H1 (cell line): Measurements from ENCODE around the gene RIPOR3. TPM values are rescaled to one million over a fixed set of nuclear protein-coding genes. Genes with fewer than 3 reads are reported as not detected.

Experiments
- HDAC6 ChIP-seq: IDR thresholded peaks from one replicate; pipeline ENCODE4 v1.7.1; 2012; ENCODE audit warnings: low read depth, mild to moderate bottlenecking, inconsistent platforms, low read length, moderate library complexity
- PHF8 ChIP-seq: fragments of 200-600 bp; sonication (generic); conservative IDR thresholded peaks from 2 replicates; pipeline ENCODE4 v1.7.1; 2012; ENCODE audit warnings: low read depth, mild to moderate bottlenecking, inconsistent platforms, low read length, moderate library complexity
- RBBP5 ChIP-seq: IDR thresholded peaks from 2 replicates; pipeline ENCODE4 v1.7.1; 2012; ENCODE audit warnings: low read depth, mild to moderate bottlenecking, inconsistent platforms, low read length, moderate library complexity, borderline replicate concordance
- SP2 ChIP-seq: IDR thresholded peaks from 2 replicates; pipeline ENCODE4 v1.6.1; 2012; ENCODE audit warnings: mild to moderate bottlenecking, low read length, inconsistent platforms
- polyA plus RNA-seq, 7 experiments: library from polyadenylated mRNA; depleted of rRNA in 3 of 7; stranded (reverse) in 5 of 7; unstranded in 2 of 7; fragments of >200 nt in 5 of 7; fragments of 200-250 nt in 2 of 7; gene quantifications; 1 replicate in 5 of 7; 2 replicates in 1 of 7; 4 replicates in 1 of 7; pipeline versions ENCODE4 v1.2.1 to v1.2.3, GENCODE V29; 2011 to 2013; ENCODE audit warnings: missing spikeins in 2 of 7, mixed read lengths in 2 of 7
- total RNA-seq: library from RNA; stranded (reverse); fragmentation: NEBNext Ultra II Directional; extraction: Animal tissue kit (Norgen Biotek cat#: 25700); gene quantifications from 2 replicates; pipeline ENCODE4 v1.2.1, GENCODE V29; 2021

The RIPOR3 gene
- total and polyA plus RNA-seq, 2 of the 8 experiments (the other 6 are each of a cell fraction or from before 2014, with no cell fraction given) = 3.6 to 4.5 TPM

DNA sequence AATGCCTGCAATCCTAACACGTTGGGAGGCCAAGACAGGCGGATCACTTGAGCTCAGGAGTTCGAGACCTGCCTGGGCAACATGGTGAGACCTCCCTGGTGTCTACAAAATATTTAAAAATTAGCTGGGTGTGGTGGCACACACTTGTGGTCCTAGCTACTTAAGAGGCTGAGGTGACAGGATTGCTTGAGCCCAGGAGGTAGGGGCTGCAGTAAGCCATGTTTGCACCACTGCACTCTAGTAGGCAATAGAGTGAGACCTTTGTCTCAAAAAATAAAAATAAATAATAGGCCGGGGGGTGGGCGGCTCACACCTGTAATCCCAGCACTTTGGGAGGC lies 18.3 kb upstream of the RIPOR3 start (continued):
- no peak for TF ChIP-seq RBBP5
- TF ChIP-seq PHF8 = no peak
- no peak for TF ChIP-seq HDAC6
- no peak for TF ChIP-seq SP2
